ENCODE results near the gene ANGPTL7. TPM values are rescaled to one million over a fixed set of nuclear protein-coding genes. Genes with fewer than 3 reads are reported as not detected.

Gene ANGPTL7
- total RNA-seq, 1 experiment from 2014 or later, result not detected

DNA sequence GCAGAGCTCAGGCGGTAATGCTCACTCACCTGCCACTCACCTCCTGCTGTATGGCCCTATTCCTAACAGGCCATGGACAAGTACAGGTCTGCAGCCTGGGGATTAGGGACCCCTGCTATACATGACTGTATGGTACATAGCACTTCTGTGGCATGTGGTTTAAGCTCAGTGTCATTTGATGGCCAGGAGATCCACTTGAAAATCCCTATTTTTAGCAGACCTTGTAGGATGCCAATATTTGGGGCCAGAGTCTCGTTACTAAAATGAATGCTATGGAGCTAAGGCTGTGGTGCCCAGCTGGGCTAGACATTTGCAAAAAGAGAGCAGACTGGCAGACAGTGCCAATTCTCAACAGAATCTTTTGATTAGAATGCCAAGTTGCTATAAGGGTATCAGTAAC is 1.7 kb upstream of the ANGPTL7 start:
- Histone ChIP-seq H3K79me2 (ENCODE audit: insufficient read depth, low read length) (no peaks in the 10 kb centered on the region), H3K27ac (ENCODE audit: low read depth, low read length) (no peak overlapping the region), H3K4me3 (replicated peaks in 1 of 2; ENCODE audit: low read depth in 1 of 2, low read length in 2 of 2) (no peak overlapping the region), H3K27me3 (ENCODE audit: insufficient read depth, low read length) (no peaks in the 10 kb centered on the region), H3K4me1 (ENCODE audit: control insufficient read depth in 1 of 2, insufficient read depth in 2 of 2, low read length in 2 of 2) (no peaks in the 10 kb centered on the region), H3K9me3 (ENCODE audit: control insufficient read depth in 1 of 2, insufficient read depth in 1 of 2, low read depth in 1 of 2, low read length in 2 of 2) (no peaks in the 10 kb centered on the region), H2AFZ (ENCODE audit: low read depth, low read length, poor library complexity, severe bottlenecking) (no peak overlapping the region), H3K9me2 (ENCODE audit: insufficient read depth) (no peaks in the 10 kb centered on the region), H3K9ac (ENCODE audit: low read length) (no peak overlapping the region), H3K4me2 (ENCODE audit: low read length) (no peak overlapping the region), H3K36me3 (ENCODE audit: control insufficient read depth in 1 of 2, insufficient read depth in 2 of 2, low read length in 2 of 2) (0 out of 4 replicates have a peak, but pooled peaks cover 0 to 9% of the 10 kb centered on the region in 2 experiments), H4K20me1 (ENCODE audit: insufficient read depth) (no peaks in the 10 kb centered on the region)
- ChIA-PET CTCF (no interaction called here), RAD21 (ENCODE audit: low non-redundant PET in 1 of 2, low total read pairs in 2 of 2, uncharacterized antibody in 2 of 2, unreplicated experiment in 2 of 2) (no interaction called here), POLR2A (no interaction called here)
- TF ChIP-seq POLR2AphosphoS5 (IDR thresholded peaks at IDR 0.05; ENCODE audit: low read depth, low read length) (no peak), SP1 (IDR thresholded peaks at IDR 0.05; ENCODE audit: low read depth) (no peak), JUND (IDR thresholded peaks at IDR 0.05) (no peak), POLR2A (IDR thresholded peaks at IDR 0.05; ENCODE audit: borderline replicate concordance, extremely low read depth, insufficient read depth, insufficient read length) (no peak), ELF1 (IDR thresholded peaks at IDR 0.05; ENCODE audit: borderline replicate concordance, low read depth) (no peak), EGR1 (IDR thresholded peaks at IDR 0.05; ENCODE audit: low read depth) (no peak), TCF7L2 (IDR thresholded peaks at IDR 0.05; ENCODE audit: borderline replicate concordance, extremely low read depth, insufficient read depth, insufficient read length) (no peak), ZFX (IDR thresholded peaks at IDR 0.05) (no peak), EZH2phosphoT487 (IDR thresholded peaks at IDR 0.05; ENCODE audit: borderline replicate concordance) (no peak), FOSL1 (IDR thresholded peaks at IDR 0.05; ENCODE audit: low read depth) (no peak), ZNF274 (IDR thresholded peaks at IDR 0.05; ENCODE audit: low read depth, low read length) (no peak), CBX3 (IDR thresholded peaks at IDR 0.05; ENCODE audit: low read depth) (no peak), SRF (IDR thresholded peaks at IDR 0.05; ENCODE audit: low read depth) (no peak), YY1 (IDR thresholded peaks at IDR 0.05; ENCODE audit: extremely low read depth, insufficient replicate concordance, low read depth, low read length) (no peak), SIN3A (IDR thresholded peaks at IDR 0.05; ENCODE audit: low read depth) (no peak), EZH2 (IDR thresholded peaks at IDR 0.05) (no peak)
- TF ChIP-seq, protein P1, sequence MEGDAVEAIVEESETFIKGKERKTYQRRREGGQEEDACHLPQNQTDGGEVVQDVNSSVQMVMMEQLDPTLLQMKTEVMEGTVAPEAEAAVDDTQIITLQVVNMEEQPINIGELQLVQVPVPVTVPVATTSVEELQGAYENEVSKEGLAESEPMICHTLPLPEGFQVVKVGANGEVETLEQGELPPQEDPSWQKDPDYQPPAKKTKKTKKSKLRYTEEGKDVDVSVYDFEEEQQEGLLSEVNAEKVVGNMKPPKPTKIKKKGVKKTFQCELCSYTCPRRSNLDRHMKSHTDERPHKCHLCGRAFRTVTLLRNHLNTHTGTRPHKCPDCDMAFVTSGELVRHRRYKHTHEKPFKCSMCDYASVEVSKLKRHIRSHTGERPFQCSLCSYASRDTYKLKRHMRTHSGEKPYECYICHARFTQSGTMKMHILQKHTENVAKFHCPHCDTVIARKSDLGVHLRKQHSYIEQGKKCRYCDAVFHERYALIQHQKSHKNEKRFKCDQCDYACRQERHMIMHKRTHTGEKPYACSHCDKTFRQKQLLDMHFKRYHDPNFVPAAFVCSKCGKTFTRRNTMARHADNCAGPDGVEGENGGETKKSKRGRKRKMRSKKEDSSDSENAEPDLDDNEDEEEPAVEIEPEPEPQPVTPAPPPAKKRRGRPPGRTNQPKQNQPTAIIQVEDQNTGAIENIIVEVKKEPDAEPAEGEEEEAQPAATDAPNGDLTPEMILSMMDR (IDR thresholded peaks at IDR 0.05 in 2 of 3, conservative IDR thresholded peaks at IDR 0.05 in 1 of 3; ENCODE audit: borderline replicate concordance in 1 of 3, insufficient read depth in 1 of 3, low read depth in 2 of 3, low read length in 2 of 3), result no peak
- TF ChIP-seq, protein P2, sequence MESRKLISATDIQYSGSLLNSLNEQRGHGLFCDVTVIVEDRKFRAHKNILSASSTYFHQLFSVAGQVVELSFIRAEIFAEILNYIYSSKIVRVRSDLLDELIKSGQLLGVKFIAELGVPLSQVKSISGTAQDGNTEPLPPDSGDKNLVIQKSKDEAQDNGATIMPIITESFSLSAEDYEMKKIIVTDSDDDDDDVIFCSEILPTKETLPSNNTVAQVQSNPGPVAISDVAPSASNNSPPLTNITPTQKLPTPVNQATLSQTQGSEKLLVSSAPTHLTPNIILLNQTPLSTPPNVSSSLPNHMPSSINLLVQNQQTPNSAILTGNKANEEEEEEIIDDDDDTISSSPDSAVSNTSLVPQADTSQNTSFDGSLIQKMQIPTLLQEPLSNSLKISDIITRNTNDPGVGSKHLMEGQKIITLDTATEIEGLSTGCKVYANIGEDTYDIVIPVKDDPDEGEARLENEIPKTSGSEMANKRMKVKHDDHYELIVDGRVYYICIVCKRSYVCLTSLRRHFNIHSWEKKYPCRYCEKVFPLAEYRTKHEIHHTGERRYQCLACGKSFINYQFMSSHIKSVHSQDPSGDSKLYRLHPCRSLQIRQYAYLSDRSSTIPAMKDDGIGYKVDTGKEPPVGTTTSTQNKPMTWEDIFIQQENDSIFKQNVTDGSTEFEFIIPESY (IDR thresholded peaks at IDR 0.05; ENCODE audit: extremely low read depth, insufficient replicate concordance, low read length), result no peak
- DNase-seq (ENCODE audit: low read depth, low spot score), result no peak
- no peak for ATAC-seq
- BruUV-seq (replicated peaks), result no TSS peak
- intact Hi-C loops (cut with micrococcal nuclease), result no loop called here
